IMR-90 (cell line): ENCODE results near the gene KDM4E. TPM values are rescaled to one million over a fixed set of nuclear protein-coding genes. Genes with fewer than 3 reads are reported as not detected.

Experiments
- ATAC-seq: fragments of 200-7000 bp; cut with Tn5 transposase; 2 replicates; pipeline ENCODE4 v1.9.1; 2020; ENCODE audit warnings: low read depth, mild to moderate bottlenecking, moderate library complexity
- BruUV-seq: library from RNA; stranded (reverse); fragments of 400-500 nt; replicated peaks from 2 replicates; lab custom pipeline; 2021; lab: Mats Ljungman, UMichigan
- CTCF ChIA-PET: fragments of 300-600 bp; formaldehyde crosslinking; extraction: SDS; loops from one replicate; lab custom pipeline; 2021; ENCODE audit warnings: antibody characterized with exemption; lab: Yijun Ruan, JAX
- POLR2A ChIA-PET: fragments of 300-600 bp; sonication (Branson Sonifier 250); formaldehyde crosslinking; loops from one replicate; lab custom pipeline; 2022; ENCODE audit warnings: antibody characterized with exemption; ENCODE audit not compliant: unreplicated experiment; lab: Charles Lee
- DNase-seq: peaks from one replicate; pipeline ENCODE4 v3.0.0; 2013
- H2AFZ ChIP-seq: replicated peaks from 2 replicates; pipeline ENCODE3; 2013; ENCODE audit warnings: low read length, mild to moderate bottlenecking; ENCODE audit not compliant: poor library complexity
- H2AK5ac ChIP-seq: 2 replicates; pipeline ENCODE4 v1.6.1; 2013; ENCODE audit warnings: low read depth, low read length, inconsistent platforms
- H2AK9ac ChIP-seq: replicated peaks from 2 replicates; pipeline ENCODE3; 2013; ENCODE audit warnings: mild to moderate bottlenecking, low read depth, low read length, moderate library complexity; ENCODE audit not compliant: poor library complexity
- H2BK120ac ChIP-seq: 2 replicates; pipeline ENCODE4 v1.6.1; 2013; ENCODE audit warnings: low read depth, low read length, inconsistent platforms
- H2BK15ac ChIP-seq: 3 replicates; pipeline ENCODE4 v1.6.1; 2013; ENCODE audit warnings: low read depth, low read length, inconsistent platforms
- H2BK20ac ChIP-seq: 2 replicates; pipeline ENCODE4 v1.6.1; 2013; ENCODE audit warnings: low read depth, mild to moderate bottlenecking, inconsistent platforms, low read length, moderate library complexity
- H2BK5ac ChIP-seq: 2 replicates; pipeline ENCODE4 v1.6.1; 2013; ENCODE audit warnings: mild to moderate bottlenecking, low read depth, low read length, inconsistent platforms; ENCODE audit not compliant: poor library complexity, severe bottlenecking
- H3K14ac ChIP-seq: replicated peaks from 2 replicates; pipeline ENCODE4 v1.6.1; 2013; ENCODE audit warnings: low read depth, low read length, inconsistent platforms
- H3K18ac ChIP-seq: 2 replicates; pipeline ENCODE4 v1.6.1; 2013; ENCODE audit warnings: low read depth, low read length, control low read depth
- H3K23ac ChIP-seq: 2 replicates; pipeline ENCODE4 v1.6.1; 2013; ENCODE audit warnings: low read depth, low read length, inconsistent platforms
- H3K27ac ChIP-seq: 2 replicates; pipeline ENCODE4 v1.5.1; 2013; ENCODE audit warnings: mild to moderate bottlenecking, control low read depth, low read length; ENCODE audit not compliant: insufficient read depth
- H3K27me3 ChIP-seq: 2 replicates; pipeline ENCODE4 v1.6.1; 2013; ENCODE audit warnings: low read length; ENCODE audit not compliant: control insufficient read depth, insufficient read depth
- H3K36me3 ChIP-seq: 2 replicates; pipeline ENCODE4 v1.6.1; 2013; ENCODE audit warnings: low read length, mixed read lengths; ENCODE audit not compliant: control insufficient read depth, insufficient read depth
- H3K4ac ChIP-seq: 2 replicates; pipeline ENCODE4 v1.6.1; 2013; ENCODE audit warnings: low read depth, low read length, inconsistent platforms
- H3K4me1 ChIP-seq: 2 replicates; pipeline ENCODE4 v1.6.1; 2013; ENCODE audit warnings: low read length, mixed read lengths; ENCODE audit not compliant: control insufficient read depth, insufficient read depth
- H3K4me2 ChIP-seq: 2 replicates; pipeline ENCODE4 v1.6.1; 2013; ENCODE audit warnings: low read depth, mild to moderate bottlenecking, control low read depth, low read length, moderate library complexity
- H3K4me3 ChIP-seq: 2 replicates; pipeline ENCODE4 v1.5.1; 2013; ENCODE audit warnings: low read depth, mild to moderate bottlenecking, control low read depth, low read length, moderate library complexity; ENCODE audit not compliant: insufficient read depth
- H3K56ac ChIP-seq: 2 replicates; pipeline ENCODE4 v1.6.1; 2013; ENCODE audit warnings: low read length, inconsistent platforms; ENCODE audit not compliant: insufficient read depth; ENCODE audit errors: extremely low read depth
- H3K79me1 ChIP-seq, 2 experiments: 2 replicates each; pipeline ENCODE4 v1.6.1; 2013; ENCODE audit warnings: low read length in 2 of 2, inconsistent platforms in 1 of 2, low read depth in 1 of 2
- H3K9ac ChIP-seq: 2 replicates; pipeline ENCODE4 v1.6.1; 2013; ENCODE audit warnings: low read depth, low read length, control low read depth
- H3K9me1 ChIP-seq: 2 replicates; pipeline ENCODE4 v1.6.1; 2013; ENCODE audit warnings: low read length, inconsistent platforms; ENCODE audit not compliant: insufficient read depth
- H3K9me3 ChIP-seq: 2 replicates; pipeline ENCODE4 v1.6.1; 2013; ENCODE audit warnings: low read length; ENCODE audit not compliant: control insufficient read depth, insufficient read depth
- H4K20me1 ChIP-seq: 2 replicates; pipeline ENCODE4 v1.6.1; 2013; ENCODE audit warnings: low read length, inconsistent platforms; ENCODE audit not compliant: insufficient read depth
- H4K5ac ChIP-seq: 2 replicates; pipeline ENCODE4 v1.6.1; 2013; ENCODE audit warnings: mild to moderate bottlenecking, low read depth, low read length, control low read depth
- H4K8ac ChIP-seq, 2 experiments: 2 replicates each; pipeline ENCODE4 v1.6.1; 2013; ENCODE audit warnings: low read depth in 2 of 2, low read length in 2 of 2, control low read depth in 1 of 2, inconsistent platforms in 1 of 2
- H4K91ac ChIP-seq: 2 replicates; pipeline ENCODE4 v1.6.1; 2013; ENCODE audit warnings: low read depth, low read length, inconsistent platforms; ENCODE audit not compliant: insufficient read depth
- BHLHE40 ChIP-seq: fragments of 150-350 bp; IDR thresholded peaks from 2 replicates; pipeline ENCODE4 v1.6.1; 2016; ENCODE audit warnings: mild to moderate bottlenecking, low read depth, low read length
- CEBPB ChIP-seq: IDR thresholded peaks from 2 replicates; pipeline ENCODE4 v1.6.1; 2012; ENCODE audit warnings: low read depth, low read length, improper control_type of control experiment
- CHD1 ChIP-seq: IDR thresholded peaks from 2 replicates; pipeline ENCODE4 v1.6.1; 2012; ENCODE audit warnings: low read depth, low read length, improper control_type of control experiment
- FOS ChIP-seq: fragments of 150-350 bp; IDR thresholded peaks from 2 replicates; pipeline ENCODE4 v1.6.1; 2016; ENCODE audit warnings: low read depth, low read length
- MAFK ChIP-seq: IDR thresholded peaks from 2 replicates; pipeline ENCODE4 v1.6.1; 2012; ENCODE audit warnings: low read depth, low read length, improper control_type of control experiment
- MAZ ChIP-seq: IDR thresholded peaks from 2 replicates; pipeline ENCODE4 v1.6.1; 2012; ENCODE audit warnings: low read depth, mild to moderate bottlenecking, low read length, improper control_type of control experiment, moderate library complexity, borderline replicate concordance
- MXI1 ChIP-seq: IDR thresholded peaks from 2 replicates; pipeline ENCODE4 v1.6.1; 2012; ENCODE audit warnings: low read depth, mild to moderate bottlenecking, low read length, moderate library complexity, borderline replicate concordance
- NFE2L2 ChIP-seq: fragments of 150-350 bp; IDR thresholded peaks from 2 replicates; pipeline ENCODE4 v1.6.1; 2016; ENCODE audit warnings: low read depth, mild to moderate bottlenecking, low read length
- POLR2A ChIP-seq: IDR thresholded peaks from 2 replicates; pipeline ENCODE4 v1.6.1; 2012; ENCODE audit warnings: mild to moderate bottlenecking, low read depth, low read length
- RAD21 ChIP-seq: IDR thresholded peaks from 2 replicates; pipeline ENCODE4 v1.6.1; 2012; ENCODE audit warnings: low read length, improper control_type of control experiment
- RCOR1 ChIP-seq: IDR thresholded peaks from 2 replicates; pipeline ENCODE4 v1.6.1; 2012; ENCODE audit warnings: mild to moderate bottlenecking, low read length, improper control_type of control experiment; ENCODE audit not compliant: insufficient replicate concordance
- RFX5 ChIP-seq: IDR thresholded peaks from 2 replicates; pipeline ENCODE4 v1.8.0; 2012; ENCODE audit warnings: low read depth, mild to moderate bottlenecking, low read length, moderate library complexity
- SMC3 ChIP-seq: fragments of 150-350 bp; IDR thresholded peaks from 2 replicates; pipeline ENCODE4 v1.6.1; 2016; ENCODE audit warnings: low read depth, mild to moderate bottlenecking, antibody characterized with exemption, low read length, moderate library complexity
- WGBS, 2 experiments: methylation state at CpG; one replicate each; pipeline versions ENCODE4 v1.1.5 to v1.1.7; 2013; ENCODE audit warnings: missing lambda C conversion rate in 2 of 2; ENCODE audit not compliant: insufficient read length in 1 of 2; ENCODE audit errors: extremely low coverage in 2 of 2; 5-methylcytosine and 5-hydroxymethylcytosine counted together
- dilution Hi-C: fragments of 300-500 bp; cut with HindIII; formaldehyde crosslinking; loops from one replicate; pipeline ENCODE4 v1.14.3; 2018; ENCODE audit warnings: low sequenced_read_pairs; ENCODE audit not compliant: unreplicated experiment
- in situ Hi-C: fragments of 300-500 bp; cut with MboI; formaldehyde crosslinking; loops from 3 replicates; pipeline ENCODE4 v1.14.3; 2019; ENCODE audit warnings: low sequenced_read_pairs, inconsistent platforms, mixed read lengths
- intact Hi-C: fragments of 100-400 bp; cut with micrococcal nuclease; formaldehyde crosslinking; loops from 2 replicates; pipeline ENCODE4 v1.10.0; 2022
- polyA plus RNA-seq, 3 experiments: library from polyadenylated mRNA; depleted of rRNA; stranded (reverse); fragments of >200 nt; gene quantifications; 2 replicates each; pipeline ENCODE4 v1.2.3, GENCODE V29; 2012; ENCODE audit warnings: low replicate concordance in 1 of 3
- total RNA-seq: library from RNA; depleted of rRNA; stranded (reverse); fragments of >200 nt; gene quantifications from 2 replicates; pipeline ENCODE4 v1.2.3, GENCODE V29; 2012
- TF ChIP-seq, protein P1 (sequence below): fragments of 150-350 bp; IDR thresholded peaks from 2 replicates; pipeline ENCODE4 v1.6.1; 2016; ENCODE audit warnings: low read depth, mild to moderate bottlenecking, low read length, moderate library complexity, borderline replicate concordance
- TF ChIP-seq, protein P2 (sequence below): fragments of 150-350 bp; IDR thresholded peaks from 2 replicates; pipeline ENCODE4 v1.6.1; 2017; ENCODE audit warnings: mild to moderate bottlenecking, antibody characterized with exemption, low read length, low read depth
- TF ChIP-seq, protein P3 (sequence below): conservative IDR thresholded peaks from 2 replicates; pipeline ENCODE4 v1.5.1; 2012; ENCODE audit warnings: mild to moderate bottlenecking, low read depth, low read length, improper control_type of control experiment

The KDM4E gene
- total and polyA plus RNA-seq, 2 of the 4 experiments (the other 2 are of a cell fraction): not detected

DNA sequence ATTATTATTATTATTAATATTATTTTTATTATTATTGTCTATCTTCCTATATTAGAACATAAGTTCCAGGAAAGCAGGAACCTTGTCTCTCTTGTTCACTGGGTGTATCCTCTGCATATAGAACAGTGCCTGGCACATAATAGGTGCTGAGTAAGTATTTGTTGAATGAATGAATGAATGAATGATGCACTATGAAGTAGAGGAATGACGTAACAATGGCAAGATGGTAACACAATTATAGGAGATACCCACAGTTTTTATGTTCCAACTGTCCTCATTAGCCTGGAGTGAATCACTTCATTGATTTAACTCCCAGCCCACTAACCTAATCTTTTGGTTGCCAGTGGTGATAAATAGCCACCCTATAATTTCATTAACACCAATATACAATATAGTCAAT, 49.5 kb upstream of the KDM4E start:
- Histone ChIP-seq H2AFZ (no peak overlapping the region), H3K56ac (no peak overlapping the region), H3K27me3 (no peaks in the 10 kb centered on the region), H2BK5ac (no peak overlapping the region), H3K14ac (no peak overlapping the region), H3K4me2 (no peak overlapping the region), H2AK9ac (no peak overlapping the region), H3K23ac (no peak overlapping the region), H3K4ac (no peak overlapping the region), H4K8ac (no peak overlapping the region), H3K4me3 (no peak overlapping the region), H2AK5ac (no peak overlapping the region), H2BK15ac (no peak overlapping the region), H3K18ac (no peak overlapping the region), H3K79me1 (peaks cover 7 to 16% of the 10 kb centered on the region in 2 experiments), H3K4me1 (no peaks in the 10 kb centered on the region), H4K91ac (no peak overlapping the region), H2BK20ac (no peak overlapping the region), H3K27ac (no peak overlapping the region), H2BK120ac (no peak overlapping the region), H3K9me1 (no peaks in the 10 kb centered on the region), H3K36me3 (peaks cover 7% of the 10 kb centered on the region), H3K9ac (no peak overlapping the region), H3K9me3 (no peaks in the 10 kb centered on the region), H4K20me1 (no peaks in the 10 kb centered on the region), H4K5ac (no peak overlapping the region)
- POLR2A ChIA-PET: interaction anchor here (0.6 kb wide), 1 partner anchor 848 kb away, joined by 3 read pairs; no protein-coding TSS in a partner anchor
- no CpG with 5 or more reads among the region's 1 CpG for WGBS, 2 experiments
- dilution Hi-C loops (no loop called here), in situ Hi-C loops (loop anchor here (10.0 kb wide), 1 partner anchor 1449 kb away; no protein-coding TSS in a partner anchor), intact Hi-C loops (loop anchor here (10.0 kb wide), 1 partner anchor 159 kb away; no protein-coding TSS in a partner anchor)
- TF ChIP-seq SMC3 (no peak), MXI1 (no peak), RCOR1 (no peak), RAD21 (no peak), POLR2A (no peak), RFX5 (no peak), CEBPB (no peak), BHLHE40 (no peak), FOS (no peak), CHD1 (no peak), MAZ (no peak), MAFK (no peak), NFE2L2 (no peak)
- TF ChIP-seq, protein P1, sequence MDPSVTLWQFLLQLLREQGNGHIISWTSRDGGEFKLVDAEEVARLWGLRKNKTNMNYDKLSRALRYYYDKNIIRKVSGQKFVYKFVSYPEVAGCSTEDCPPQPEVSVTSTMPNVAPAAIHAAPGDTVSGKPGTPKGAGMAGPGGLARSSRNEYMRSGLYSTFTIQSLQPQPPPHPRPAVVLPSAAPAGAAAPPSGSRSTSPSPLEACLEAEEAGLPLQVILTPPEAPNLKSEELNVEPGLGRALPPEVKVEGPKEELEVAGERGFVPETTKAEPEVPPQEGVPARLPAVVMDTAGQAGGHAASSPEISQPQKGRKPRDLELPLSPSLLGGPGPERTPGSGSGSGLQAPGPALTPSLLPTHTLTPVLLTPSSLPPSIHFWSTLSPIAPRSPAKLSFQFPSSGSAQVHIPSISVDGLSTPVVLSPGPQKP: no peak
- TF ChIP-seq, protein P2, sequence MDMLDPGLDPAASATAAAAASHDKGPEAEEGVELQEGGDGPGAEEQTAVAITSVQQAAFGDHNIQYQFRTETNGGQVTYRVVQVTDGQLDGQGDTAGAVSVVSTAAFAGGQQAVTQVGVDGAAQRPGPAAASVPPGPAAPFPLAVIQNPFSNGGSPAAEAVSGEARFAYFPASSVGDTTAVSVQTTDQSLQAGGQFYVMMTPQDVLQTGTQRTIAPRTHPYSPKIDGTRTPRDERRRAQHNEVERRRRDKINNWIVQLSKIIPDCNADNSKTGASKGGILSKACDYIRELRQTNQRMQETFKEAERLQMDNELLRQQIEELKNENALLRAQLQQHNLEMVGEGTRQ: no peak
- TF ChIP-seq, protein P3, sequence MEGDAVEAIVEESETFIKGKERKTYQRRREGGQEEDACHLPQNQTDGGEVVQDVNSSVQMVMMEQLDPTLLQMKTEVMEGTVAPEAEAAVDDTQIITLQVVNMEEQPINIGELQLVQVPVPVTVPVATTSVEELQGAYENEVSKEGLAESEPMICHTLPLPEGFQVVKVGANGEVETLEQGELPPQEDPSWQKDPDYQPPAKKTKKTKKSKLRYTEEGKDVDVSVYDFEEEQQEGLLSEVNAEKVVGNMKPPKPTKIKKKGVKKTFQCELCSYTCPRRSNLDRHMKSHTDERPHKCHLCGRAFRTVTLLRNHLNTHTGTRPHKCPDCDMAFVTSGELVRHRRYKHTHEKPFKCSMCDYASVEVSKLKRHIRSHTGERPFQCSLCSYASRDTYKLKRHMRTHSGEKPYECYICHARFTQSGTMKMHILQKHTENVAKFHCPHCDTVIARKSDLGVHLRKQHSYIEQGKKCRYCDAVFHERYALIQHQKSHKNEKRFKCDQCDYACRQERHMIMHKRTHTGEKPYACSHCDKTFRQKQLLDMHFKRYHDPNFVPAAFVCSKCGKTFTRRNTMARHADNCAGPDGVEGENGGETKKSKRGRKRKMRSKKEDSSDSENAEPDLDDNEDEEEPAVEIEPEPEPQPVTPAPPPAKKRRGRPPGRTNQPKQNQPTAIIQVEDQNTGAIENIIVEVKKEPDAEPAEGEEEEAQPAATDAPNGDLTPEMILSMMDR: no peak
- ATAC-seq (no peak), DNase-seq (no peak)
- BruUV-seq: no TSS peak
- CTCF ChIA-PET: interaction anchor here (0.6 kb wide), 1 partner anchor 11 kb away, joined by 3 read pairs; no protein-coding TSS in a partner anchor
